B cell (primary cell): ENCODE data around the gene CBX8. TPM values are rescaled to one million over a fixed set of nuclear protein-coding genes. Genes with fewer than 3 reads are reported as not detected.

Source experiments
- ATAC-seq: fragments of 200-7000 bp; cut with Tn5 transposase; one replicate; pipeline ENCODE4 v1.10.0; 2021; ENCODE audit warnings: low read depth, mild to moderate bottlenecking, moderate number of reproducible peaks, moderate library complexity
- CTCF ChIA-PET: fragments of 350-600 bp; sonication (Branson Sonifier 250); formaldehyde crosslinking; loops from one replicate; lab custom pipeline; 2021; ENCODE audit warnings: antibody characterized with exemption, inconsistent platforms; lab: Charles Lee
- POLR2A ChIA-PET: fragments of 350-600 bp; sonication (Branson Sonifier 250); formaldehyde crosslinking; loops from one replicate; lab custom pipeline; 2021; ENCODE audit warnings: antibody characterized with exemption; lab: Charles Lee
- DNase-seq: peaks from one replicate; pipeline ENCODE4 v3.0.0; 2013
- H2AFZ ChIP-seq: 2 replicates; pipeline ENCODE4 v1.6.1; 2012; ENCODE audit warnings: mild to moderate bottlenecking, low read depth, low read length; ENCODE audit not compliant: insufficient read depth, poor library complexity, severe bottlenecking
- H3K27ac ChIP-seq, 2 donors: 1 replicate in 1 of 2; 2 replicates in 1 of 2; pipeline ENCODE4 v1.5.1; 2012 to 2013; ENCODE audit warnings: low read length in 2 of 2, mild to moderate bottlenecking in 2 of 2, moderate library complexity in 1 of 2
- H3K27me3 ChIP-seq, 4 experiments: fragments of 200-600 bp in 1 of 4; sonication (generic) in 1 of 4; replicated peaks in 1 of 4; 1 replicate in 2 of 4; 2 replicates in 2 of 4; pipeline versions ENCODE4 v1.6.1 to v1.7.0; 2013 to 2016; ENCODE audit warnings: low read length in 3 of 4, mild to moderate bottlenecking in 2 of 4, mixed read lengths in 1 of 4, moderate library complexity in 1 of 4; ENCODE audit not compliant: insufficient read depth in 4 of 4, control insufficient read depth in 3 of 4; ENCODE audit errors: control extremely low read depth in 1 of 4
- H3K36me3 ChIP-seq, 2 experiments: replicated peaks in 1 of 2; 1 replicate in 1 of 2; 2 replicates in 1 of 2; pipeline versions ENCODE4 v1.6.1 to v1.7.1; 2013; ENCODE audit warnings: low read length in 1 of 2; ENCODE audit not compliant: insufficient read depth in 2 of 2, control insufficient read depth in 1 of 2; ENCODE audit errors: control extremely low read depth in 1 of 2, extremely low read depth in 1 of 2
- H3K4me1 ChIP-seq, 2 donors: fragments of 200-600 bp in 1 of 2; sonication (generic) in 1 of 2; 1 replicate in 1 of 2; 2 replicates in 1 of 2; pipeline versions ENCODE4 v1.5.1 to v1.6.1; 2013 to 2017; ENCODE audit warnings: low read length in 2 of 2; ENCODE audit not compliant: control insufficient read depth in 2 of 2, insufficient read depth in 2 of 2
- H3K4me2 ChIP-seq: replicated peaks from 2 replicates; pipeline ENCODE3; 2012; ENCODE audit warnings: mild to moderate bottlenecking, low read depth, low read length; ENCODE audit not compliant: poor library complexity, severe bottlenecking
- H3K4me3 ChIP-seq, 5 experiments: fragments of 200-600 bp in 1 of 5; sonication (generic) in 1 of 5; 1 replicate in 3 of 5; 2 replicates in 2 of 5; pipeline versions ENCODE4 v1.5.1 to v1.7.0; 2011 to 2016; ENCODE audit warnings: low read length in 4 of 5, mild to moderate bottlenecking in 4 of 5, low read depth in 2 of 5, control low read depth in 1 of 5, moderate library complexity in 1 of 5; ENCODE audit not compliant: insufficient read depth in 1 of 5; ENCODE audit errors: control extremely low read depth in 1 of 5, extremely low read depth in 1 of 5
- H3K79me2 ChIP-seq: fragments of 200-600 bp; sonication (generic); one replicate; pipeline ENCODE4 v1.6.0; 2016; ENCODE audit warnings: low read length; ENCODE audit not compliant: control insufficient read depth, insufficient read depth
- H3K9ac ChIP-seq: fragments of 200-600 bp; sonication (generic); 2 replicates; pipeline ENCODE4 v1.6.1; 2017; ENCODE audit warnings: mild to moderate bottlenecking, low read length, moderate library complexity
- H3K9me3 ChIP-seq, 3 donors: one replicate each; pipeline versions ENCODE4 v1.6.1 to v1.7.1; 2013; ENCODE audit warnings: low read length in 2 of 3; ENCODE audit not compliant: control insufficient read depth in 2 of 3, insufficient read depth in 1 of 3; ENCODE audit errors: control extremely low read depth in 1 of 3
- H4K20me1 ChIP-seq: 2 replicates; pipeline ENCODE4 v1.6.0; 2012; ENCODE audit warnings: mild to moderate bottlenecking, low read length; ENCODE audit not compliant: insufficient read depth, control insufficient read depth, poor library complexity, severe bottlenecking
- H3K27ac Mint-ChIP-seq: one replicate; pipeline ENCODE4 v1.8.0; 2021; ENCODE audit warnings: mixed read lengths
- H3K27me3 Mint-ChIP-seq: one replicate; pipeline ENCODE4 v1.8.0; 2021; ENCODE audit warnings: mixed read lengths
- H3K4me1 Mint-ChIP-seq: one replicate; pipeline ENCODE4 v1.8.0; 2021; ENCODE audit warnings: mixed read lengths
- H3K4me3 Mint-ChIP-seq: one replicate; pipeline ENCODE4 v1.8.0; 2021; ENCODE audit warnings: mixed read lengths
- H3K9me3 Mint-ChIP-seq: one replicate; pipeline ENCODE4 v1.8.0; 2022; ENCODE audit warnings: mixed read lengths; ENCODE audit not compliant: insufficient read depth
- CTCF ChIP-seq: fragments of 200-600 bp; IDR thresholded peaks from one replicate; pipeline ENCODE4 v1.8.0; 2022; ENCODE audit warnings: antibody characterized with exemption, mild to moderate bottlenecking
- EZH2 ChIP-seq: IDR thresholded peaks from 2 replicates; pipeline ENCODE4 v1.6.1; 2012; ENCODE audit warnings: borderline replicate concordance, low read depth, mild to moderate bottlenecking, moderate library complexity, low read length; ENCODE audit not compliant: insufficient read depth, poor library complexity, severe bottlenecking
- WGBS: methylation state at CpG from one replicate; pipeline ENCODE4 v1.1.5; 2013; ENCODE audit warnings: missing lambda C conversion rate; ENCODE audit not compliant: insufficient coverage; 5-methylcytosine and 5-hydroxymethylcytosine counted together
- intact Hi-C: fragments of 100-400 bp; cut with micrococcal nuclease; formaldehyde crosslinking; loops from one replicate; pipeline ENCODE4 v1.10.0; 2022
- polyA plus RNA-seq: library from polyadenylated mRNA; depleted of rRNA; stranded (reverse); fragments of >200 nt; gene quantifications from 2 replicates; pipeline ENCODE4 v1.2.3, GENCODE V29; 2012
- total RNA-seq, 2 donors: library from RNA; stranded (reverse); fragments of 120-200 nt in 1 of 2; gene quantifications; 1 replicate in 1 of 2; 2 replicates in 1 of 2; pipeline versions ENCODE4 v1.2.3 to v1.2.4, GENCODE V29; 2013 to 2022

The CBX8 gene
- total and polyA plus RNA-seq, 2 donors (not counting 1 experiment from before 2014, with no cell fraction given): 0.31 to 6.8 TPM

- no peaks in the 10 kb centered on the region for H3K4me1 Mint-ChIP-seq
- H3K36me3 ChIP-seq: no peaks in the 10 kb centered on the region
- TF ChIP-seq EZH2 (no peak), CTCF (no peak)
- H3K27ac Mint-ChIP-seq: no peak overlapping the region
- H3K27me3 Mint-ChIP-seq: peaks cover 27% of the 10 kb centered on the region
- no peak overlapping the region for H2AFZ ChIP-seq
- no peaks in the 10 kb centered on the region for H3K9me3 Mint-ChIP-seq
- no peak overlapping the region for H3K4me3 ChIP-seq
- peaks cover 0 to 11% (median 0%) of the 10 kb centered on the region in 4 experiments for H3K27me3 ChIP-seq
- ChIA-PET CTCF (interaction anchor here (1.0 kb wide), 1 partner anchor 18 kb away, joined by 3 read pairs; no protein-coding TSS in a partner anchor), POLR2A (no interaction called here)
- H3K9ac ChIP-seq: no peak overlapping the region
- no peaks in the 10 kb centered on the region for H3K4me1 ChIP-seq
- 86% methylated on average over 21 of the region's 21 CpGs for WGBS
- H3K4me2 ChIP-seq: no peak overlapping the region
- DNase-seq (no peak), ATAC-seq (no peak)
- no peaks in the 10 kb centered on the region for H4K20me1 ChIP-seq
- no peaks in the 10 kb centered on the region for H3K9me3 ChIP-seq
- H3K4me3 Mint-ChIP-seq: no peak overlapping the region
- no peaks in the 10 kb centered on the region for H3K79me2 ChIP-seq
- no peak overlapping the region for H3K27ac ChIP-seq
- intact Hi-C loops: no loop called here
Observed at GRCh38 chr17:79760197-79760906, 36.5 kb downstream of the CBX8 start.

- H3K9me3 ChIP-seq: no peaks in the 10 kb centered on the region
- H4K20me1 ChIP-seq: no peaks in the 10 kb centered on the region
- no peak overlapping the region for H3K4me3 ChIP-seq
- WGBS: 80% methylated on average over 2 of the region's 6 CpGs
- intact Hi-C loops: no loop called here
- no peak for TF ChIP-seq EZH2
- no peak for TF ChIP-seq CTCF
- no peaks in the 10 kb centered on the region for H3K9me3 Mint-ChIP-seq
- no peak overlapping the region for H3K4me2 ChIP-seq
- CTCF ChIA-PET: no interaction called here
- H3K36me3 ChIP-seq: no peaks in the 10 kb centered on the region
- no peak overlapping the region for H2AFZ ChIP-seq
- no peak overlapping the region for H3K27ac Mint-ChIP-seq
- H3K79me2 ChIP-seq: no peaks in the 10 kb centered on the region
- peaks cover 31% of the 10 kb centered on the region for H3K27me3 Mint-ChIP-seq
- H3K4me1 Mint-ChIP-seq: no peaks in the 10 kb centered on the region
- no peaks in the 10 kb centered on the region for H3K4me1 ChIP-seq
- POLR2A ChIA-PET: no interaction called here
- H3K4me3 Mint-ChIP-seq: no peak overlapping the region
- peaks cover 0 to 24% (median 0%) of the 10 kb centered on the region in 4 experiments for H3K27me3 ChIP-seq
- H3K27ac ChIP-seq: no peak overlapping the region
- no peak for DNase-seq
- ATAC-seq: no peak
- no peak overlapping the region for H3K9ac ChIP-seq
Observed at GRCh38 chr17:79758271-79758670, 38.6 kb downstream of the CBX8 start.
